NCI-H2227 (cell line): ENCODE data around the gene SYPL1.
"Not testable (repeated sequence)": the region's sequence is repeated elsewhere in the genome, so short reads cannot be mapped to it uniquely, and the experiment has no call there.

Experiments
- DNase-seq: peaks from one replicate; lab custom pipeline; 2025; ENCODE audit not compliant: unreplicated experiment; lab: John Stamatoyannopoulos, UW

Gene SYPL1

DNA sequence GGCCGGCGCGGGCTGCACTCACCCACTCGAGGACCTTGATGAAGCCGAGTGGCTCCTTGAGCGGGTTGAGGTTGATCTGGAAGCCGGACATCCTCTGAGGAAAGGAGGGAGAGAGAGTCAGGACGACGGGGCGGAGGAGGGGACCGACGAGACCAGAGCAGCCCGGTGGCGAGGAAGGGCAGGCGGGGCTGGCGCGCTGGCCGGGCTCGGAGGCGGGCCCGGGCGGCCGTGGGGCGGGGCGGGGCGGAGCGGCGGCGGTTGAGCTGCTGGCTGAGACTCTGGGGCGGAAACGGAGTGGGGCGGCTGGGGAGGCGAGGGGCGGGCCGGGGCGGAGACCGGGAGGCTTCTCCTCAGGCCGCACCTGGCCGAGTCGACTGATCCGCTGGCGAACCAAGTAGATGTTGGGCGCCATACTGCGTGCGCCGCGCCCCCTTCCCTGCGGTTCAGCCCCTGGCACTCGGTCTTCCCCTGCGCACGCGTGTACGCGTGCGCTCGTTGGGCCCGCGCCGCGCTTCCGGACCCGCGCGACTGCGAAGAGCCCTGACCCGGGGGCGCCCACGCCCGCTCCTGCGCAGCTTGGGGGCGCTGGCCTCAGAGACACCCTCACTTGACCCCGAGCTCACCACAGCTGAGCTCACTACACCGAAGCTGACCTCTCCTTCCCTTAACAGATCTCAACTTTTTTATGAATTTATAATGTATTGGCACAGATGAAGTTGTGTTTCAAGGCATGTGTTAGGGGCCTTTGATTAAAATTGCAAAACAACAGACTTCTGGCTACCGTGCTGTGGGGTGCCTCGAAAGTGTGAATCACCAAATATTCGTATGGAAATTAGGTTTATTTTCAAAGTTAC lies at the start of gene SYPL1:
Gene SYPL1, minus strand, starts transcription at position 195 of the 854 bp plus-strand sequence. Its CDS starts 104 bp downstream, at position 91.
- DNase-seq, result peak; percentile 95

DNA sequence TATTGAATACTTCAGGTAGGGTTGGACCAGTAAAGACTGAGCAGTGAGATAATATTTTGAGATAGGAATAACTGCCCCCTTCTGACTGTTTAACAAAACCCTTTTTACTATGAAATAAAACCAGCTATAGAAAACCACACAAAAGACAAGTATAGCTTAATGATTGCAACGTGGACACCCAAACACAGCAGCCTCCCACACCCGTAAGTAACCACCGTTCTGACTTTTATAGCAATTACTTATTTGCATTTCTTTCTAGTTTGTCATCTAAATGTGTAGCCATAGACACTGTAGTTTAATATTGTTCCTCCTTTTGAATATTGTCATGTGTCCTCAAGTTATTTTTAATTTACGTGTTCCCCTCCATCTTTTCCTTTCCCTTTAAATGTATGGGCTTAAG lies 42.9 kb upstream of the SYPL1 start:
- no peak for DNase-seq

DNA sequence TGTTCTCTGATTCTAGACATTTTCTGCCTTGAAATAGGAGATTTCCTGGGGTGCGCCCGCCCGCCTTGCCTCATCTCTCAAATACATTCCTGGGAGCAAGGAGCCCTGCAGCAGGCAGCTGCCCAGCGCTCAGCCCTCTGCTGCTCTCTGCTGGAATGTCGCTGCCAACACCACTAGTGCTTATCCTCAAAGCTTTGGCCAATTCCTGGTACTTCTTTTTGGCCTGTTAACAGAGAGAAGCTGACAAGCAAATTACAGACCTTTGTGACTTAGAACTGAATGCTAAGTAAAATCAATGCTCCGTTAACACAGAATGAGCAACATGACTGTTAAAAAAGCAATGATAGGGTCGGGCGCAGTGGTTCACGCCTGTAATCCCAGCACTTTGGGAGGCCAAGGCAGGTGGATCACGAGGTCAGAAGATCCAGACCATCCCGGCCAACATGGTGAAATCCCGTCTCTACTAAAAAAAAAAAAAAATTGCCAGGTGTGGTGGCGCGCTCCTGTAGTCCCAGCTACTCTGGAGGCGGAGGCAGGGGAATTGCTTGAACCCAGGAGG lies 41.9 kb upstream of the SYPL1 start:
- DNase-seq, result peak; percentile 87

DNA sequence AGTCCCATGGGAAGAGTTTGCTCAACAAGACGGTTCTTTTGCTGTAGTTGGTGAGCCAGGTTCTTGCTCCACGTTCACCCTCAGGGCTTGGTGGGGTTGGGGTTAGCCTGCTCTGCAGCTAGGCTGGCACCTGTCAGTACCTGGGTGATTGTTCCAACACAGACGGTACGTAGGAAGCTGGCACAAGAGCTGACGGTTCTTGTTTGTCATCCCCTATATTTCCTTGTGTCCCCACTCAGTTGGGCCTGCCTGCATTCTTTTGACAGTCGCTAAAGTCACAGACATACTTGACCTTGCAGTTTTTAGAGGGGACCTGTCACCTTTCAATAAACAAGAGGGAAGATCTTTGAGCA lies 40.2 kb upstream of the SYPL1 start:
- no peak for DNase-seq

DNA sequence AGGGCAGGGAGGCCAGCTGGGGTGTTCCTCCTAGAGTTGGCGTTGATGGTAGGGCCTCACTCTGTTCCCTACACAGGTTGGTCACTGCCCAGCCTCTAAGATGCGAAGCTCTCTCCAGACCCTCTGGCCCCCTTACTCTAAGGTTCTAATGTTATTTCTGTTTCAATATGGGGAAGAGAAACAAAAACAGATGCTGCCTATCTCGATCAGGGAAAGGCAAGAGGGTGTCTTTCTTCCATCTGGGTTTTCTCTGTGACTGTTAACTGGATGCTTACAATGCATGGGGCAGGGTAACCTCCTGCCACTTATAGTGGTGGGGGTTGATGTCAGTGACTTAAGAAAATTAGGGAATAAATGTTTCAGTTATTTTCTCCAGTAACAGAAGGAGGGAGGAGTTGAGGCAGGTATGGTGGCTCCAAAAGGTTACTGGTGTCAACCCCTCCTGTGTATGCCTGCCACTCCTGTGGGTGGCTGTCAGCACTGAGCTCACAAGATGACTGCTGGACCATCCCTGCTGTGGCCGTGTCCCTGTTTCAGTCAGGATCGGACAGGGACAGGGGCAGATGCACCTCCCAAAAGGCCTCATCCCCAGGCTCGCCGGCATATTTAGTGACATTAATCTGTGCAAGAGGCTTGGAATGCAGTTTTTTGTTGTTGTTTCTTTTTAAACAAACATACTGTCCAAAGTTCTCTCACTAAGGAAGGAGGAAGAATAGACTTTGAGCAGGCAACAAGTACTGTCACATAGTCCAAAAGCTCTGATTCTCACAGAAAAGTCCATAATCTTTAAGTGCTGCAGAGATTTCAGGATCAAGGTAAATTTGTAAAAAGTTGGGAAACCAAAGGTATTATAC lies 39.6 kb upstream of the SYPL1 start:
- no peak for DNase-seq

DNA sequence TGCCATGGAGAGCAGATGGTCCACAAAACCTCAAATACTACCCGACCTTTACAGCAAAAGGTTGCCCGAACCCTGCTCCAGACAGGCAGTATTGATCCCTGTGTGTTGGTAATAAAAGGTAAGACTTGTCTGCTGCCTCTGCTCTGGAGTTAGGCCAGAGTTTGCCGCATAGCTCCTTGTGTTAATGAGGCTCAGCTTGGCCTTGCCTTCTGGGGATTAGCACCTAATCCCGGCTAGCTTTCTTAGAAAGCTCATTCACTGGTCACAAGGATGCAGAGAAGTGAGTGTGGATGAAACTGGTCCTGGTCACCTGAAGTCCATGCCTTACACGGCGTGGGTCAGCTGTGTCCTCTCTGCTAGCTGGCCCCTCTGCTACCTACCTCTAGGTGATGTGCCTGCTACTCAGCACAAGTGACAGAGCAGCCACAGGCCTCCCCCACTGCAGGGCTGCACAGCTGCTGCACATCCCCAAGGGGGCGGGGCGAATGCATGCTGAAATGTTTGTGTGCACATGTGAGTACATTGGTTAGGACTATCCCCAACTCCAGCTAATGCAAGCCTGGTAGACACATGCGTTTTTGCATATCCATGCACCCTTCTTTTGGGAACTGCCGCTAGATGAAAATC lies 31.7 kb upstream of the SYPL1 start:
- no peak for DNase-seq

DNA sequence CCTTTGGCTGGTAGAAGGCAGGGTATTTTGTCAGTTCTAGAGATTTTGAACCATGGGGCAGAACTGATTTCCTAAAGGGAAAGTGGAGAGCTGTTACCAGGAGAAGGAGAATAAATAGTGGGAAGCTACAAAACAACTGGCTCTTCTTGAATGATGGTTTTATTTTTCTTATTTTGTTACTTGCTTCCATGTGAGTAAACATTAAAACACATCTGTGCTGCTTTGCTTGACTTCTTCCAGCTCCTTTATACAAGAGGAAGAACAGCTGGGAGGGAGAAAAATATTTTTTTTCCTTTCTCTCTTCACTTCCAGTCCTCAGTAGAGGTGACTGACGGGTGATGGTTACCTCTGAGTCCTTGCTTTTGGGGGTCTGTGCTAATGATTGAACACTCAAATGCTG lies 30.0 kb upstream of the SYPL1 start:
- DNase-seq, result no peak

DNA sequence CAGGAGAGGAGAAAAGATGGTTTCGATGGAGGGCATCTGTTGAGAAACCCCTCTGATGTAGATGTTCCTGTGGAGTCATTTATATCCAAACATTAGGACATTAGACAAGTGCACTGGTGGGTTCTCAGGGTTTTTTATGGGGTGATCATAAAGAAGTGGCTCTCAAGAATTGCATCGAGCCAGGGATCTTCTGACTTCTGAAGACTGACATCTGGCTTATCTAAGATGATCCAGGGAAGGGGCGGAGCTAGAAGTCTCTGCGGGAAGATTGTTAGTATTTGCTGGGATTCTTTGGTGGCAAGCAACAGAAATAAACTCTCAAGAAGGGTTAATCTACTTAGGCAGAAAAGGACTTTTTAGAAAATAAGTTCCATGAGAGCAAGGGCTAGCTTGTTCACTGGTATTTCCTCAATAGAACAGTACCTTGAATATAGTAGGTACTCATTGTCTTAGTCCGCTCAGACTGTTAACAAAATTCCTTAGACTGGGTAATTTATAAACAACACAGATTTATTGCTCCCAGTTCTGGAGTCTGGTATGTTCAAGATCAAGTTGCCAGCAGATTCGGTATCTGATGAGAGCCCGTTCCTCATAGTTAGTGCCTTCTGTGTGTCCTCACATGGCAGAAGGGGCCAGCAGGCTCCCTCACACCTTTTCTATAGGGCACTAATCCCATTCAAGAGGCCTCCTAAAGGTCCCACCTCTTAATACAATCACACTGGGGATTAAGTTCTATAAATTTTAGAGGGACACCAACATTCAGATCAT lies 28.5 kb upstream of the SYPL1 start:
- DNase-seq, result no peak

DNA sequence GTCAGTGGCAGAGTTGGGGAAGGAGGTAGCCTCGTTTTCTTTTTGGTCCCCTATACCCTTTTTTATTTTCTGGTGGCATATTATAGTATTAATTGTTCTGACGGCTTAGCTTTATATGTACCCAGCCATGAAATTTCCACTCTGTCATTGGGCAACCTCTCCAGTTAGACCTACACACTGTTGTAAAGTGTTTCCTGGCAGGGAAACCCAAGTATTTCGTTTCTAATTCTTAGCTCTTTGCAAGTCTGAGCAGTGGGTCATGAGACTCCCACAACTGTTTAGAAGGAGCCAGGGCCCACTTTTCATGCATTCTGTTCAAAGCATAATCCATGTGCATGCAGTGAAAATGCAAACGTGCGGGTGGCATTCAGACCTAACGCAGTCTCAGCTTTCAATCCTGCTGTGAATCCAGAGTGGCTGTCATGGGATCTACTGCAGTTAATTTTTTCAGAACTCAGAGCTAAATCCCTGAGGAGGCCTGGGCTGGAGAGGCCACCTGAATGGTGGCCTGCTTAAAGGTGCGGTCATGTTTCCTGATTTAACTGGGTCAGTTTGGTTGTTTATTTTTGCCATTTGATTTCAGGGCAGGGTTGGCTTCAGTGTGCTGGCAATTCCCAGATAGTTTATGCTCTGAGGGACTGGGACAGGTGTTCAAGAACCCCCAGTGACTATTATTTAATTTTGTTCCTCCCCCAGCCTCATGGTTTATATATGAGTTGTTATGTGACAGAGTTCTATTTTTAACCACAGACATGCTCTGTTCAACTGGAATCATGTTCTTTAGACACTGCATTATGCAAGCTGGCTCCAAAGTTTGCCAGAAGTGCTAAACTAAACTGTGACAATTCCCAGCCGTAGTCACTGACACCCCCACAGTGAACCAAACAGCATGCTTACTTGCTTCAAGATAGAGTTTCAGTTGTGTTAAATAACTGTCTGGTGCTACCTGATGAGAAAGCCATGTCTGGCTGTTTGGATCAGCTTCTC lies 27.4 kb upstream of the SYPL1 start:
- DNase-seq, result no peak

DNA sequence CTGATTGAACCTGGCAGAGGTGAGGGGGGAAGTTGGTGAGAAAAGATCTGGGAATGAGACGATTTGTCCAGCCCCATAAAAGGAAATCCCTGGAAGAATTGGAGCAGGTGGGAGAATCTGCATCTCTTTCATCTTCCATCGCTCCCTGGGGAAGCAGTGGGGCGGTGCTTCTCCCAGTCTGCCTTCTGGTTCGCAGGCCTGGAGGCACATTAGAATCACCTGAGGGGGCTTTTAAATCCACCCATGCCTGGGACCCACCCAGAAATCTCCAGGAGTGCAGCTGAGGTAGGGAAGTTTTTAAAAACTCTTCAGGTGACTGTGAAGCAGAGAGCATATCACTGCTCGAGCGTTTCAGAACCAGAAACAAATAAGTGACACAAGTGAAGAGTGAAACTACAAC lies 26.7 kb upstream of the SYPL1 start:
- no peak for DNase-seq

DNA sequence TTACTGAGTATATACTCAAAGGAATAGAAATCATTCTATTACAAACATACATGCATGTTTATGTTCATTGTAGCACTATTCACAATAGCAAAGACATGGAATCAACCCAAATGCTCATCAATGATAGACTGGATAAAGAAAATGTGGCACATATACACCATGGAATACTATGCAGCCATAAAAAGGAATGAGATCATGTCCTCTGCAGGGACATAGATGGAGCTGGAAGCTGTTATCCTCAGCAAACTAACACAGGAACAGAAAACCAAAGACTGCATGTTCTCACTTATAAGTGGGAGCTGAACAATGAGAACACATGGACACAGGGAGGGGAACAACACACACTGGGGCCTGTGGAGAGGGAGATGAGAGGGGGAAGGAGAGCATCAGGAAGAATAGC lies 26.1 kb upstream of the SYPL1 start:
- not testable (repeated sequence) for DNase-seq

DNA sequence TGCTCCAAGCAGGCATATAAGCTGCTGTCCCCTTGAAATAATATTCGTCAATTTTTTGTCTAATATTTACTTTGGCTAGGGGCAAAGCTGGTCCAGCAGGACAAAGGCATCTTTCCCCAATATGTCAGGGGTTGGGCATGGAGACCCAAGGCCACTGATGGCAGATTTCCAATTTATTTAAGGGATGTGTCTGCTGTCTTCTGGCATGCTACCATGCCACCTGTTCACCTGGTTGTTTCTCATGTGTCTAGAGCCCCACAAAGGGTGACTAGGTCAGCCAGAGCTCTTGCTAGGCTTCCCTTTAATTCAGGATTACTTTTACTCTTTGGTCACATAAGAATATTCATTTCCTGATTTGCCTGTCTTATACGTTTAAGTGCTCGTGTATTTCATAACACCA lies 22.1 kb upstream of the SYPL1 start:
- DNase-seq, result no peak

DNA sequence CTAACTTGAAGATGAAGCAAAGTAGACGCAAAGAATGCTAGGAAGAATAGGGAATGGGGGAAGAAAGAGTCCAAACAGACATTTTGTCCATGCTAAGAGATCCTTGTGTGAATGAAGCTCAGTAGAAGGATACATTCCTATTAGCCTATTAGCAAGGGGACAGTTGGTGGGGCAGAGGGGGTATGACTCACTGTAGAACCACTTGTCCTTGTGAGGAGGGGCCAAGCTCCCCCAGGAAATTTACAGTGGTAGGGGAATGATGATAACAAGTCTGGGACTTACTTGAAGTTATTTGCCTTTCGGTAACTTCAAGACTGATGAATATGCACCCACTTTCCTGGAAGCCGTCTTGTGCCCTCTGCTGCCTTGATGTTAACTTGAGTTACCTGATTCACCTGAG lies 17.2 kb upstream of the SYPL1 start:
- no peak for DNase-seq

DNA sequence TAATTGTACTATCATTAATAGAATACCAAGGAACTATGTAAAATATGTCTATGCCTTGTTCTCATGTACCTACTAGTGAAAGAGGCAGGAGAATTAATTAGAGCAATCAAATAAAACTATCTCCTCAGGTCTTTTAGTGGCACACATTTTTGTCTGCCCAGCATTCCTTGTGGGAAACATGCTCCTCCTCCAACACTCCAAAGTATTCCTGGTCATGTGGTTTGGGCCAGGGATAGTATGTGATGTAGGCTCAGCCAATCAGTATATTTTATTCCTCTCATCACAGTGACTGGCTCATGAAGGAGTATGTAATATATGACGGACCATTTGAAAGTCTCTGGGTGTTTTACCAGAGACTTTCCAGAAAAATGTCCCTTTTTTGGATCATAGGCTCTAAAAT lies 16.7 kb upstream of the SYPL1 start:
- DNase-seq, result no peak

DNA sequence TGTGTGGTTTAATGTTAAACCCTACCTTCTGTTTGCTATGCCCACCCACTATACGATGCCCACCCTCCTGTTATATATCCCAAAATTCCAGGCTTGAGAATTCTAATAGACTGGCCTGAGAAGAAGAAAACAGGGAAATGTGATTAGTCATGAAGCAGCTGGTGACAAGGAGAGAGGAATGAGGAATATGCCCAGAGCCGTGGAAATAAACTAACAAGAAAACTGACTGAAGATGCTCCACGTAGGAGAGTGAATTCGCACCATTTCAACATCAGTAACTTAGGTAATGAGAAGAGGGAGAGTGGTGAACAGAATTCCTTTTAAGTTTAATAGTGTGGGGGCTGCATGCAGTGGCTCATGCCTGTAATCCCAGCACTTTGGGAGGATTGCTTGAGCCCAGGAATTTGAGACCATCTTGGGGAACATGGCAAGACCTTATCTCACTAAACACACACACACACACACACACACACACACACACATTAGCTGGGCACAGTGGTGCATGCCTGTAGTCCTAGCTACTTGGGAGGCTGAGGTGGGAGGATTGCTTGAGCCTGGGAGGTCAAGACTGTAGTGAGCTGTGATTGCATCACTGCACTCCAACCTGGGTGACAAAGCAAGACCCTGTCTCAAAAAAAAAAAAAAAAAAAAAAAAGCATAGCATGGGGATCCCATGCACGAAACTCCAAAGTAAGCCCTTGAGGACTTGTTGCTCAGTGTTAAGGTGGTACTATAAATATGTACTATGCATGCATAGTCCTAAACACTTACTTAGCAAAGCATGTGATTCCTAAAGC lies 16.1 kb upstream of the SYPL1 start:
- DNase-seq, result no peak

DNA sequence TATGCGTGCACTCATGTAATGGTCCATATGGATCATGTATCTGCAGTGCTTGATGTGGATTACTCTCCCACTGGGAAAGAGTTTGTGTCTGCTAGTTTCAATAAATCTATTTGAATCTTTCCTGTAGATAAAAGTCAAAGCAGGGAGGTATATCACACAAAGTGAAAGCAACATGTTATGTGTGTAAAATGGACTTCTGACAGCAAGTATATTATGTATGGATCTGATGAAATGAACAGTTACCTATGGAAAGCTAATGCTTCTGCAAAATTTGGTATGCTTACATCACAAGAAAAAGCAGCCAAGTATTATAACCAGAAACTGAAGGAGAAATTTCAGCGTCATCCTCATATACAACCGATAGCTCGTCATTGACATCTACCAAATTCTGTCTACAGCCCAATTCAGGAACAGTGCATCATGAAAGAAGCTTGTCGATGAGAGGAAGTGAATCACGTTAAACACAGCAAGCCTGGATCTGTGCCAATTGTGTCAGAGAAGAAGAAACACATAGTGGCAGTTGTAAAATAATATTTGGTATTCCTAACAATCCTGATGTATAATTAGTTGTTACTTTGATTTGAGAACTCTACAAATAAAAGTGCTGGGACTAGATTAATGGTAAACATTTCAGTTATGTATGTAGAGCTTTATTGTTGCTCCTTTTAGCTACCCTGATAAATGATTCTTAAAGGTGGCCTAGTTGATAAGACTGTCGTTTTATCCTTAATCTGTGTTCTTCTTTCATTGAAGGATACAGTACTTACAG lies 14.2 kb upstream of the SYPL1 start:
- no peak for DNase-seq

DNA sequence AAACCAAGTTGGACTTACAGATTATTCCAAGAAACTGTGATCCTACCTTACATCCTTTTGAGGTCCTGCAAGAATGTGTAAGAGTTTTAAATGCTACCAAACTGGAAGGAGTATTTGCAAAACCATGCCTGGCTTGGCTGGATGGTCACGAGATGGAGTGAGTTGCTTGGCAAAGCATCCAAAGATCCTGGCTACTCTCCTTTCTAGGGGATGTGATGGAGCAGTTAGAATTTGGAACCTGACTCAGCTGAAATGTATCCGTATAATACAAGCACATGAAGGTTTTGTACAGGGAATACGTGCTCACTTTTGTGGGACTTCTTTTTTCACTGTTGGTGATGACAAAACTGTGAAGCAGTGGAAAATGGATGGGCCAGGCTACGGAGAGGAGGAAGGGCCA lies 13.3 kb upstream of the SYPL1 start:
- no peak for DNase-seq

DNA sequence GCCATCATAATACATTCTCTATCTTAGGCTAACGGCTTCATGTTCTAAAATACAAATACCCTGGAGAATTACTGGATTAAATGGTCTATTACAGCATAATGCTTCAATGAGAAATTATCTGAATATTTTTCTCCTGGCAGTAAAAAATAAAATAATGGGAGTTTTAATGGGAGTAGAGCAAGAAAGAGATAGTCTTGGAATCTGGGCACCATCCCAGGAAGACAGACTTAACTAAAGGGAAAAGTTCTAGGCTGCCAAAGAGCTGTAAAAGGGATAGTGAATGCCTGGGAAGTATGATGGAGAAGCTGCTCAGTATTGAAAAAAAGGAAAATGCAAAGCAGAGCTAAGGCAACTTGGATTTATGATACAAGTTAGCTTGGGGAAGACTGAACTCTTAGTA lies 12.1 kb upstream of the SYPL1 start:
- DNase-seq, result no peak
